ENCODE measurements around the gene ELP2. TPM values are rescaled to one million over a fixed set of nuclear protein-coding genes. Genes with fewer than 3 reads are reported as not detected.
"Not testable (repeated sequence)": the region's sequence is repeated elsewhere in the genome, so short reads cannot be mapped to it uniquely, and the experiment has no call there.

The ELP2 gene
- total RNA-seq, 1 experiment from 2014 or later, result 52.7 TPM

GRCh38 chr18:36157441-36157840 is 27.7 kb downstream of the ELP2 start:
- DNase-seq (ENCODE audit: low read depth), result no peak

- DNase-seq (ENCODE audit: low read depth), result peak; percentile 62
Measured at GRCh38 chr18:36158266-36158867, 28.7 kb downstream of the ELP2 start.

GRCh38 chr18:36160959-36161371 is 31.3 kb downstream of the ELP2 start:
- no peak for DNase-seq (ENCODE audit: low read depth)

GRCh38 chr18:36162981-36163380 is 33.3 kb downstream of the ELP2 start:
- DNase-seq (ENCODE audit: low read depth), result no peak

GRCh38 chr18:36167692-36168218 is 38.1 kb downstream of the ELP2 start:
- DNase-seq (ENCODE audit: low read depth), result no peak

GRCh38 chr18:36168296-36168695 is 38.6 kb downstream of the ELP2 start:
- DNase-seq (ENCODE audit: low read depth), result not testable (repeated sequence)

GRCh38 chr18:36169938-36170337 is 40.2 kb downstream of the ELP2 start:
- DNase-seq (ENCODE audit: low read depth), result no peak

GRCh38 chr18:36175481-36175880 is 45.8 kb downstream of the ELP2 start:
- no peak for DNase-seq (ENCODE audit: low read depth)

- peak; percentile 88 for DNase-seq (ENCODE audit: low read depth)
Measured at GRCh38 chr18:36176177-36176584, 46.5 kb downstream of the ELP2 start.

GRCh38 chr18:36176711-36177110 is 47.0 kb downstream of the ELP2 start:
- DNase-seq (ENCODE audit: low read depth), result peak; percentile 95

GRCh38 chr18:36177913-36178312 is 48.2 kb downstream of the ELP2 start:
- no peak for DNase-seq (ENCODE audit: low read depth)

GRCh38 chr18:36179562-36180355 is 50.1 kb downstream of the ELP2 start:
- DNase-seq (ENCODE audit: low read depth), result peak; percentile 76

GRCh38 chr18:36181441-36181840 is 51.7 kb downstream of the ELP2 start:
- no peak for DNase-seq (ENCODE audit: low read depth)

- DNase-seq (ENCODE audit: low read depth), result no peak
Measured at GRCh38 chr18:36181898-36182506, 52.3 kb downstream of the ELP2 start.

- DNase-seq (ENCODE audit: low read depth), result no peak
Measured at GRCh38 chr18:36183033-36183432, 53.3 kb downstream of the ELP2 start.

- DNase-seq (ENCODE audit: low read depth), result no peak
Measured at GRCh38 chr18:36183987-36184386, 54.3 kb downstream of the ELP2 start.

- DNase-seq (ENCODE audit: low read depth), result no peak
Measured at GRCh38 chr18:36185157-36185556, 55.5 kb downstream of the ELP2 start.

- DNase-seq (ENCODE audit: low read depth), result no peak
Measured at GRCh38 chr18:36185901-36186460, 56.3 kb downstream of the ELP2 start.

- DNase-seq (ENCODE audit: low read depth), result peak; percentile 48
Measured at GRCh38 chr18:36186461-36187192, 56.9 kb downstream of the ELP2 start.

- peak; percentile 66 for DNase-seq (ENCODE audit: low read depth)
Measured at GRCh38 chr18:36187193-36187825, 57.6 kb downstream of the ELP2 start, which contains the start of gene MOCOS. MOCOS (plus strand) TSS chr18:36187497; CDS start chr18:36187540, 43 bp downstream.

Data from RPMI7951 (cell line).